Fibroblast of pulmonary artery (primary cell): ENCODE results near the gene TARS2.

ENCODE experiments used
- DNase-seq: peaks from one replicate; pipeline ENCODE4 v3.0.0-alpha.2; 2010; ENCODE audit warnings: low read depth
- H3K4me3 ChIP-seq: replicated peaks from 2 replicates; pipeline ENCODE4 v1.5.1; 2011; ENCODE audit warnings: low read depth, mild to moderate bottlenecking, control low read depth, low read length, moderate library complexity
- CTCF ChIP-seq: IDR thresholded peaks from 2 replicates; pipeline ENCODE4 v1.5.1; 2011; ENCODE audit warnings: mild to moderate bottlenecking, control low read depth, low read length, inconsistent platforms; ENCODE audit errors: missing control alignments

TARS2 gene

DNA sequence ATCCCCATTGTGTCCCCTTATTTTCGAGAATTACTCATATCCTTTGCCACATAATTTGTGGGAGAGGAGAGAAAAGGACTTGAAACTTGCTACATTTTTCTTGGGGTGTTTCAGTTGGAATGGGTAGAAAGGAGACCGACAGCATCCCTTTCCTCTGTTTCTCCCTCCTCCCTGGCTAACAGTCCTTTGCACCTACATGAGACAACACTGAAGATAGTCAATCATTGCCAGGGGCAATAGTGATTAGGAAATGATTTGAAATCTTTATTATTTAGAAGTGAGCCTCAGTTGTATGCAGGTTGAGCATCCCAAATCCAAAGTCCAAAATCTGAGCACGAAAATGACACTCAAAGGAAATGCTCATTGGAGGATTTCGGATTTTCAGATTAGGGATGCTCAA, 7.8 kb upstream of the TARS2 start:
- no peak for DNase-seq
- no peak overlapping the region for H3K4me3 ChIP-seq
- no peak for TF ChIP-seq CTCF

- no peak overlapping the region for H3K4me3 ChIP-seq
- DNase-seq, result no peak
- no peak for TF ChIP-seq CTCF
These were observed 7.3 kb upstream of the TARS2 start for GRCh38 chr1:150479927-150480352.

GRCh38 chr1:150484431-150484830, 2.8 kb upstream of the TARS2 start:
- TF ChIP-seq CTCF, result no peak
- DNase-seq, result no peak
- no peak overlapping the region for H3K4me3 ChIP-seq

DNA sequence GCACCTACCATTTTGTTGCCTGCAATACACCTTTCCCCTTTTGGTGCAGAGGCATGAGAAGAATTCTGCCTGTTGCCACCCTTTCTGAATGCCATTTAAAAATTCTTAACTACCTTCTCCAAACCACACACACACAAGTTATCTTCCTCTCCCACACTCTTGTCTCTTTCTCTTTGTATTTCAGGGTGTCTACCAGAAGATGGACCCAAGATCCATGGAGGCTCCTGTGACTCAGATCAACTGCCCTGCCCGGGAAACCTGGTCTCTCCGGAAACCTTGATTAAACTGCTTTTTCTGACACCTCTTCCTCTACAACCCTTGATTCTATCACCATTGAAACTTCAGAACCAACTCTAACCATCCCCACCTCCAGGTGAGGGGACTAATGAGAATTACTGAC, 2.4 kb upstream of the TARS2 start:
- H3K4me3 ChIP-seq, result no peak overlapping the region
- DNase-seq, result peak; percentile 51
- peak; percentile 38 for TF ChIP-seq CTCF

DNA sequence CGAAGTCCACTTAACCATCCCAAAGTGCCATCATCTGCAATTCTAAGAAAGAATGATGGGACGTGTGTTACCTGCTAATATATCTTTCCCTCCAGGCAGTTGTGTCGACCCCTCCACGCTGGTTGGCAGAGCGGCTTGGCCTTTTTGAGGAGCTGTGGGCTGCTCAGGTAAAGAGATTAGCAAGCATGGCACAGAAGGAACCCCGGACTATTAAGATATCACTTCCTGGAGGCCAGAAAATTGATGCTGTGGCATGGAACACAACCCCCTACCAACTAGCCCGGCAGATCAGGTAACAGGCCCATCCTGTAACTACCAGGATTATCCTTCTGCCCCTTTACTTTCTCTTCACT, 520 bp downstream of the TARS2 start:
- no peak for TF ChIP-seq CTCF
- DNase-seq, result no peak
- peak overlapping the region; percentile 96 for H3K4me3 ChIP-seq

DNA sequence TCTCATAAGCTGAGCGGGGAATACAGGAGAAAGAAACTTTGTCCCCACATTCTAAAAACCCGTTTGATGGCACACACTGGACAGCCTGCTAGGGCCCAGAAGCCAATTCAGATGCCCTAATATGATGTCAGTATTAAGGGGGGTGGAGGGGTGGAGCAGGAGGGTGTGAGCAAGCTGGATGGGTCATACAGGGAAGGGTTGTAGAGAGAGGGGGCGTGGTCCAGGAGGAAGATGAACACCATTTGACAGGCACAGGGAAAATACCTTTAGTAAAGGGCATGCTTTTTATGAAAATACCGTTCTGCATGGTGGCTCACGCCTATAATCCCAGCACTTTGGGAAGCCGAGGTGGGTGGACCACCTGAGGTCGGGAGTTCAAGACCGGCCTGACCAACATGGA, 6.0 kb downstream of the TARS2 start:
- no peak for TF ChIP-seq CTCF
- no peak for DNase-seq
- no peak overlapping the region for H3K4me3 ChIP-seq

DNA sequence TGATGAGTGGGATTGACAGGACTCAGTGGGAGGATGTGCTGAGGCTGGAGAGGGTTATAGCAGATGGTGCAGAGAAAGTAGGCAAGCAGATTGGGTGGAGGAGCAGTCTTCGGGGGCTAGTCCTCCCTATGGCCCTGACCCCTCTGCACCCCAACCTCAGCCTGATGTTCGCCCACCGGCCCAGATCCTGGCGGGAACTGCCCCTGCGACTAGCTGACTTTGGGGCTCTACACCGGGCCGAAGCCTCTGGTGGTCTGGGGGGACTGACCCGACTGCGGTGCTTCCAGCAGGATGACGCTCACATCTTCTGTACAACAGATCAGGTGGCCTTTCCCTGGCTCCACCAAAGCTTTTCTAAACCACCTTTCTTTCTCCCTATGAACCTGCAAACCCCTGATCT, 11.1 kb downstream of the TARS2 start:
- no peak for DNase-seq
- no peak for TF ChIP-seq CTCF
- no peak overlapping the region for H3K4me3 ChIP-seq
